ENCODE measurements around the gene PLEKHA6. TPM values are rescaled to one million over a fixed set of nuclear protein-coding genes. Genes with fewer than 3 reads are reported as not detected.

PLEKHA6 gene
- total RNA-seq, 1 experiment from 2014 or later: 5.5 TPM

DNA sequence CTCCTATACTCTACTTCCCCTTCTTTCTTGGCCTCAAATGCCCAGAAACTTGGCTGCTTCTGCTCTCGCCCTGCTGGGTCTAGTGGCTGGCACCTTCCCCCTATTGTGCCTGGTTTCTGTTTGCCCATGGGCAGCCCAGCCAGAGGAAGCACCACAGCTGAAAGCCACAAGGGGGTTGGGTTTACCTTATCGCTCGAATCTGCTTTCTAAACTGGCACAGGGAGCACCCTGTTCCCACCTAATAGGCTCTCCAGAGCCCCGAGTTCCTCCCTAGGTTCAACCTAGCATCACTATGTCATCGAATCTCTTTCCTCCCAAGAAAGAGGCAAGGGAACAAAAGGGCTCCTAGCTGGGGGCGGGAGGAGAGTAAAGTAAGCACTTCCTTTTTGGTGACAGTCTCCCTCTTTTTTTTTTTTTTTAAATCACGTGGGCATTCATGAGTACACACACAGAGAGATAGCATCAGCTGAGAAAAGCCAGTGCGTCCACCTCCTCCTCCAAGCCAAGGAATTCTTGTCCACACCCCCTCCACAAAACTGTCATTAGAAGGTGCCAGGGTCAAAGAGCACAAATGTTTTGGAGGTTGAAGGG is 72.8 kb downstream of the PLEKHA6 start:
- no peak for ATAC-seq
- TF ChIP-seq REST (IDR thresholded peaks at IDR 0.05; ENCODE audit: insufficient read depth in 1 of 2, low read depth in 2 of 2, low read length in 1 of 2): no peak
- TF ChIP-seq POLR2AphosphoS5 (IDR thresholded peaks at IDR 0.05; ENCODE audit: low read depth, low read length): no peak
- no peak for TF ChIP-seq CTCF (IDR thresholded peaks at IDR 0.05)
- no peak for TF ChIP-seq SIN3A (IDR thresholded peaks at IDR 0.05; ENCODE audit: borderline replicate concordance, insufficient read depth, low read depth, low read length)
- TF ChIP-seq TCF7L2 (IDR thresholded peaks at IDR 0.05; ENCODE audit: low read depth, low read length): no peak
- Histone ChIP-seq H3K9me3 (ENCODE audit: control insufficient read depth, insufficient read depth, low read depth, low read length) (no peaks in the 10 kb centered on the region), H3K27ac (ENCODE audit: low read length) (no peak overlapping the region), H3K4me1 (ENCODE audit: control insufficient read depth, insufficient read depth, low read length) (peaks cover 5% of the 10 kb centered on the region; the same call in 1 of the 2 replicates), H3K27me3 (ENCODE audit: control insufficient read depth, insufficient read depth, low read length) (0 out of 2 replicates have a peak, but pooled peaks cover 3% of the 10 kb centered on the region), H3K4me3 (ENCODE audit: low read depth in 2 of 2, low read length in 2 of 2) (no peak overlapping the region; a peak in 1 of 4 replicates), H3K36me3 (ENCODE audit: control insufficient read depth, insufficient read depth, low read length) (no peaks in the 10 kb centered on the region)
- DNase-seq (ENCODE audit: low read depth, low spot score): no peak
- BruUV-seq (replicated peaks): no TSS peak
- ChIA-PET CTCF (no interaction called here), POLR2A (no interaction called here)
- intact Hi-C loops (cut with micrococcal nuclease; ENCODE audit: unreplicated experiment) (no loop called here), in situ Hi-C loops (cut with HindIII; ENCODE audit: low pct_unique_long_range_greater_than_20kb, low sequenced_read_pairs) (no loop called here)

DNA sequence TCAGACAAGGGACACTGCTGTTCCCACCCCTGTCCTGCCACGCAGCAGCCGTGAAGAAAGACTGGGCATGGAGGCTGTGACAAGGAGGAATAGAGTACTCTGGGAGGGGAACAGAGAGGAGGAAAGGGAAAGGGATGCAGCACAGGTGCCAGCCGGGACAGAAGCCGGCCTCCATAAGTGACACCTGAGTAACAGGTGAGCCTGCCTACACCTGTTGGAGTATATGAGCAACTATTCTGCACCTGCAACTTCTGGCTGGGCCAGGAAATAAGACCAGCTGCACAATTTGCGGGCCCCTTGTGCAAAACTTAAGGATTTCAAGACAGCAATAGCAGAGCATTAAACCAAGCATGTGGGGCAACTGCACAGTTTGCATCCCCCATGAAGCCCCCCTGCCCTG is 73.4 kb downstream of the PLEKHA6 start:
- no peak for ATAC-seq
- no peaks in the 10 kb centered on the region for H3K9me3 ChIP-seq (ENCODE audit: control insufficient read depth, insufficient read depth, low read depth, low read length)
- H3K27me3 ChIP-seq (ENCODE audit: control insufficient read depth, insufficient read depth, low read length): 0 out of 2 replicates have a peak, but pooled peaks cover 3% of the 10 kb centered on the region
- ChIA-PET POLR2A (no interaction called here), CTCF (no interaction called here)
- H3K4me3 ChIP-seq (ENCODE audit: low read depth in 2 of 2, low read length in 2 of 2): no peak overlapping the region; a peak in 1 of 4 replicates
- peaks cover 5% of the 10 kb centered on the region; the same call in 1 of the 2 replicates for H3K4me1 ChIP-seq (ENCODE audit: control insufficient read depth, insufficient read depth, low read length)
- intact Hi-C loops (cut with micrococcal nuclease; ENCODE audit: unreplicated experiment): no loop called here
- no peak overlapping the region for H3K27ac ChIP-seq (ENCODE audit: low read length)
- BruUV-seq (replicated peaks): no TSS peak
- DNase-seq (ENCODE audit: low read depth, low spot score): no peak
- in situ Hi-C loops (cut with HindIII; ENCODE audit: low pct_unique_long_range_greater_than_20kb, low sequenced_read_pairs): no loop called here
- TF ChIP-seq CTCF (IDR thresholded peaks at IDR 0.05) (no peak), TCF7L2 (IDR thresholded peaks at IDR 0.05; ENCODE audit: low read depth, low read length) (no peak), REST (IDR thresholded peaks at IDR 0.05; ENCODE audit: insufficient read depth in 1 of 2, low read depth in 2 of 2, low read length in 1 of 2) (no peak), SIN3A (IDR thresholded peaks at IDR 0.05; ENCODE audit: borderline replicate concordance, insufficient read depth, low read depth, low read length) (no peak), POLR2AphosphoS5 (IDR thresholded peaks at IDR 0.05; ENCODE audit: low read depth, low read length) (no peak)
- H3K36me3 ChIP-seq (ENCODE audit: control insufficient read depth, insufficient read depth, low read length): no peaks in the 10 kb centered on the region

Measured in Panc1 (cell line).